Cardiac fibroblast (primary cell): ENCODE measurements around the gene INPP1.

ENCODE experiments used
- DNase-seq, 2 donors: peaks; one replicate each; pipeline versions ENCODE4 v3.0.0 to v3.0.0-alpha.2; 2010; ENCODE audit warnings: low read depth in 2 of 2
- H3K4me3 ChIP-seq, 2 donors: replicated peaks in 1 of 2; 1 replicate in 1 of 2; 2 replicates in 1 of 2; pipeline ENCODE4 v1.5.1; 2011; ENCODE audit warnings: low read depth in 2 of 2, low read length in 2 of 2, mild to moderate bottlenecking in 2 of 2, moderate library complexity in 1 of 2
- TF ChIP-seq, protein P1 (sequence below): IDR thresholded peaks from one replicate; pipeline ENCODE4 v1.5.1; 2011; ENCODE audit warnings: low read depth, mild to moderate bottlenecking, low read length, inconsistent platforms

Gene INPP1

DNA sequence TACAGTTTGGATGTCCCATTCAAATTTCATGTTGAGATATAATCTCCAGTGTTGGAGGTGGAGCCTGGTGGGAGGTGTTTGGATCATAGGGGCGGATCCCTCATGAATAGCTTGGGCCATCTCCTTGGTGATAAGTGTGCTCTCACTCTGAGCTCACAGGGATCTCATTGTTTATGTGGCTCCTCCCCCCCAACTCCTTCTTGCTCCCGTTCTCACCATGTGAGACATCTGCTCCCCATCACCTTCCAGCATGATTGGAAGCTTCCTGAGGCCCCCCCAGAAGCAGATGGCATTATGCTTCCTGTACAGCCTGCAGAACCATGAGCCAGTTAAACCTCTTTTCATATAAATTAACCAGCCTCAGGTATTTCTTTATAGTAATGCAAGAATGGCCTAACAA lies 3.0 kb upstream of the INPP1 start:
- peak in 1 of 2 donors; percentile 52 for DNase-seq
- H3K4me3 ChIP-seq: no peak overlapping the region
- TF ChIP-seq, protein P1, sequence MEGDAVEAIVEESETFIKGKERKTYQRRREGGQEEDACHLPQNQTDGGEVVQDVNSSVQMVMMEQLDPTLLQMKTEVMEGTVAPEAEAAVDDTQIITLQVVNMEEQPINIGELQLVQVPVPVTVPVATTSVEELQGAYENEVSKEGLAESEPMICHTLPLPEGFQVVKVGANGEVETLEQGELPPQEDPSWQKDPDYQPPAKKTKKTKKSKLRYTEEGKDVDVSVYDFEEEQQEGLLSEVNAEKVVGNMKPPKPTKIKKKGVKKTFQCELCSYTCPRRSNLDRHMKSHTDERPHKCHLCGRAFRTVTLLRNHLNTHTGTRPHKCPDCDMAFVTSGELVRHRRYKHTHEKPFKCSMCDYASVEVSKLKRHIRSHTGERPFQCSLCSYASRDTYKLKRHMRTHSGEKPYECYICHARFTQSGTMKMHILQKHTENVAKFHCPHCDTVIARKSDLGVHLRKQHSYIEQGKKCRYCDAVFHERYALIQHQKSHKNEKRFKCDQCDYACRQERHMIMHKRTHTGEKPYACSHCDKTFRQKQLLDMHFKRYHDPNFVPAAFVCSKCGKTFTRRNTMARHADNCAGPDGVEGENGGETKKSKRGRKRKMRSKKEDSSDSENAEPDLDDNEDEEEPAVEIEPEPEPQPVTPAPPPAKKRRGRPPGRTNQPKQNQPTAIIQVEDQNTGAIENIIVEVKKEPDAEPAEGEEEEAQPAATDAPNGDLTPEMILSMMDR: no peak

DNA sequence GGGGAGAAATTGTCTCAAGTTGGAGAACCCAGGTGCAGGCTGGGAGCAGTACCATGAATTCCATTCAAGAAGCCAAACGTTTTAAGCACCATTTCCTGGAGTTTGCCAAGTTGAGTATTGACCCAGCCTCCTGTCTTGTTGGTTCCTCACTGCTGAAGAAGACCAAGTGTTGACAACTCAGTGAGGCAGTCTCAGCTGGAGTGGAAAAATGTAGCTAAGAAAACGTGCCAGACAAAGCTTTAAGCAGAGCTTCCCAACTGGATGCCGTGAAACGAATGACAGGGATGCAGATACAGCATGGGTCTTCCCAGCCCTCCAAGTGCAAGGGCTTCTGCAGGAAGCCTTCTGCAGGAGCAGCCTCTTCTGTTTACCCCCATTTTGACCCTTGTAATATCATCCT lies 778 bp upstream of the INPP1 start:
- TF ChIP-seq, protein P1: no peak
- no peak overlapping the region for H3K4me3 ChIP-seq
- DNase-seq: no peak

DNA sequence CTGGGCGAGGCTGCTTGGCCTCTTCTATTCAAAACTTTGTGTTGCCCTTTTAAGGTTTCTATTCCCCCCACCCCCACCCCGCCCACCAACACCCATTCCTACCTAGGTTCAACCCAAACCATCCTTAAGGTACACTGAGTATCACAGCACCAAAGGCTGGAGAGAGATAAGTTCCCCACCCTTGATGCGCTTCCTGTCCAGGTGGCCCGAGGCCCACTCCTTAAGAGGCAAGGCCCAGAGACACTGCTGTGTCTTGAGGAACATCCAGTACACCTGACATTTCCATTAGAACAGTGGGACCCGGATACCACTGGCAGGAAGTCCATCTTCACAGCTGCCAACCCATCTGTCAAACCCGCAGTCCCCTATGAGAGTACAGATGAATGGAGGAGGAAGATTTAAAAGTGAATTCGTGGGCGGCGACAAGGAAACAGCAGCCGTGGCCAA lies 277 bp upstream of the INPP1 start:
- no peak for DNase-seq
- TF ChIP-seq, protein P1: no peak
- H3K4me3 ChIP-seq: peak overlapping the region; percentile 60 to 69

DNA sequence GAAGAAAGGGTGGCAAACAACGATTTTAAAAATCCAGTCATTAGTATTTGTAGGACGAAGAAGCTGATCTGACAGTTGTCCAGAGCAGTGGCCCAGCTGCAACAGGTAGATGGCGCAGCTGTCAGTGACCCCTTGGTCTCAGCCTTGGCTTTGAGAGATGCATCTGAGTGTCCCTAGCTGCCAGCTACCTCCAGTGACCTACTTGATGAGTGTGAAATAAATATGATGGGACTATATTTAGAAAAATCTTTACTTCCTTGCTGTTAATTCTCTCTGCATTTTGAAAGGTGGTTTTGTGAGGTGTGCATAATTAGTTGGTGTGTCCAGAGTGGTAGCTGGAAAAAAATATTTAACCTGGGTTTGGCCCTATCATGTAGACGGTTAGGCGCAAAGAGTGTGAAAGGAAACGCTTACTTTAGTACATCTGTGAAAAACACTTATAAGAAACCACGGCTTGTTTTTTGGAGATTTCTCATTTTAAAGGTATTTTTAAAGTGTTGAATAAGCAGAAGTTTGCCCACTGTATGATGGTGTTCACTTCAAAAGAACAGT lies 963 bp downstream of the INPP1 start:
- peak overlapping the region; percentile 60 to 69 for H3K4me3 ChIP-seq
- TF ChIP-seq, protein P1: peak; percentile 34
- peak; percentile 26 to 33 for DNase-seq

DNA sequence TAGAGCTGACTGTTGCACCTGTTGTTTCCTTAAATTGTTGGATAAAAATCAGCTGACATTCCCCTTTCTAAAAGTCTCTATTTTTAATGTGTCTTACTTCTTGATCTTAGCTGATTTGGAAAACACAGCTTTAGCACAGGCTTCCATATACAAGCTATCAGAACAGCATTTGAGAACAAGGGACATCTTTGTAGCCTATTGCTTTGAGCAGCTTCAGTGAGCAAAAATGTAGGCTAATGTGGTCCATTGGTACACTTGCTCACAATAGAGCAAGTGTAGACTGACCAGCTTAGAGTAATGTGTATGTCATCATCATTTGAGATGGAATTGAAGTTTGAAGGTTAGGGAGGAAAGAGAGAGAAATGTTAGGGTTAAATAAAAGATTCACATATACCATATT lies 7.0 kb downstream of the INPP1 start:
- TF ChIP-seq, protein P1: no peak
- no peak for DNase-seq
- H3K4me3 ChIP-seq: no peak overlapping the region

DNA sequence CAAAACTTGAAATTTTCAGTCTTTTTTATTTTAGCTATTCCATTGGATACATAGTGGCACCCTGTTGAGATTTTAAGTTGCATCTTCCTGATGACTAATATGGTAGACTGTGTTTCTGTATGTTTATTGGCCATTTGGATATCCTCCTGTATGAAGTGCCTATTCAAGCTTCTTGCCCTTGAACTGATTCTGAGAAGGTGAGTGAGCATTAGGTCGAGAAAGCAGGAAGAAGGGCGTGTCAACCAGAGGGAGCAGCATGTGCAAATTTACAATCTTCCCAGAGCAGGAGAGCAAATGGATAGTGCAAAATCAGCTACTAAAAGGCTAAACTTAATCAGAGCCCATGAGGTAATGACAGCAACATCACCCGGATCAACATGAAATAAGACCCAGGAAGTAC lies 8.6 kb downstream of the INPP1 start:
- TF ChIP-seq, protein P1: no peak
- no peak for DNase-seq

More for the DNA sequence above, 8.6 kb downstream of the INPP1 start:
- no peak overlapping the region for H3K4me3 ChIP-seq
